ENCODE measurements around the gene PARD3B. TPM values are rescaled to one million over a fixed set of nuclear protein-coding genes. Genes with fewer than 3 reads are reported as not detected.

The PARD3B gene
- total RNA-seq, 1 experiment from 2014 or later, result 7.6 TPM

- ChIA-PET CTCF (no interaction called here), POLR2A (ENCODE audit: low non-redundant PET) (no interaction called here)
- DNase-seq (ENCODE audit: low spot score), result no peak
- intact Hi-C loops (cut with micrococcal nuclease; ENCODE audit: unreplicated experiment), result no loop called here
- Histone ChIP-seq H3K36me3 (ENCODE audit: insufficient read depth, low read length, poor library complexity, severe bottlenecking) (no peaks in the 10 kb centered on the region), H3K27me3 (replicated peaks; ENCODE audit: insufficient read depth, low read depth, low read length, poor library complexity) (no peaks in the 10 kb centered on the region), H3K4me1 (ENCODE audit: insufficient read depth, low read length, poor library complexity, severe bottlenecking) (no peaks in the 10 kb centered on the region), H3K9me3 (ENCODE audit: low read depth, low read length, poor library complexity, severe bottlenecking) (no peaks in the 10 kb centered on the region), H3K4me3 (ENCODE audit: low read depth, low read length, poor library complexity, severe bottlenecking) (no peak overlapping the region), H3K27ac (ENCODE audit: low read depth, low read length, poor library complexity, severe bottlenecking) (no peak overlapping the region)
- TF ChIP-seq CTCF (conservative IDR thresholded peaks at IDR 0.05; ENCODE audit: low read depth, low read length) (no peak), EZH2 (IDR thresholded peaks at IDR 0.05; ENCODE audit: borderline replicate concordance, low read depth, low read length, poor library complexity, severe bottlenecking) (no peak)
- BruUV-seq (replicated peaks), result no TSS peak
These were observed 109.4 kb downstream of the PARD3B start for GRCh38 chr2:204654669-204655068.

- POLR2A ChIA-PET (ENCODE audit: low non-redundant PET), result no interaction called here
- H3K27me3 ChIP-seq (replicated peaks; ENCODE audit: insufficient read depth, low read depth, low read length, poor library complexity), result no peaks in the 10 kb centered on the region
- CTCF ChIA-PET, result no interaction called here
- no peak for TF ChIP-seq CTCF (conservative IDR thresholded peaks at IDR 0.05; ENCODE audit: low read depth, low read length)
- TF ChIP-seq EZH2 (IDR thresholded peaks at IDR 0.05; ENCODE audit: borderline replicate concordance, low read depth, low read length, poor library complexity, severe bottlenecking), result no peak
- intact Hi-C loops (cut with micrococcal nuclease; ENCODE audit: unreplicated experiment), result no loop called here
- no peaks in the 10 kb centered on the region for H3K36me3 ChIP-seq (ENCODE audit: insufficient read depth, low read length, poor library complexity, severe bottlenecking)
- H3K9me3 ChIP-seq (ENCODE audit: low read depth, low read length, poor library complexity, severe bottlenecking), result no peaks in the 10 kb centered on the region
- no TSS peak for BruUV-seq (replicated peaks)
- H3K4me1 ChIP-seq (ENCODE audit: insufficient read depth, low read length, poor library complexity, severe bottlenecking), result no peaks in the 10 kb centered on the region
- DNase-seq (ENCODE audit: low spot score), result no peak
- H3K27ac ChIP-seq (ENCODE audit: low read depth, low read length, poor library complexity, severe bottlenecking), result no peak overlapping the region
- H3K4me3 ChIP-seq (ENCODE audit: low read depth, low read length, poor library complexity, severe bottlenecking), result no peak overlapping the region
These were observed 109.8 kb downstream of the PARD3B start for GRCh38 chr2:204655101-204655500.

- ChIA-PET POLR2A (ENCODE audit: low non-redundant PET) (no interaction called here), CTCF (no interaction called here)
- DNase-seq (ENCODE audit: low spot score), result no peak
- H3K36me3 ChIP-seq (ENCODE audit: insufficient read depth, low read length, poor library complexity, severe bottlenecking), result no peaks in the 10 kb centered on the region
- intact Hi-C loops (cut with micrococcal nuclease; ENCODE audit: unreplicated experiment), result no loop called here
- H3K4me3 ChIP-seq (ENCODE audit: low read depth, low read length, poor library complexity, severe bottlenecking), result no peak overlapping the region
- no peaks in the 10 kb centered on the region for H3K27me3 ChIP-seq (replicated peaks; ENCODE audit: insufficient read depth, low read depth, low read length, poor library complexity)
- H3K9me3 ChIP-seq (ENCODE audit: low read depth, low read length, poor library complexity, severe bottlenecking), result no peaks in the 10 kb centered on the region
- no peak overlapping the region for H3K27ac ChIP-seq (ENCODE audit: low read depth, low read length, poor library complexity, severe bottlenecking)
- BruUV-seq (replicated peaks), result no TSS peak
- TF ChIP-seq CTCF (conservative IDR thresholded peaks at IDR 0.05; ENCODE audit: low read depth, low read length) (no peak), EZH2 (IDR thresholded peaks at IDR 0.05; ENCODE audit: borderline replicate concordance, low read depth, low read length, poor library complexity, severe bottlenecking) (no peak)
- no peaks in the 10 kb centered on the region for H3K4me1 ChIP-seq (ENCODE audit: insufficient read depth, low read length, poor library complexity, severe bottlenecking)
These were observed 110.4 kb downstream of the PARD3B start for GRCh38 chr2:204655626-204656025.

Measured in A673 (cell line).